H1 (cell line): ENCODE measurements around the gene GPR35. TPM values are rescaled to one million over a fixed set of nuclear protein-coding genes. Genes with fewer than 3 reads are reported as not detected.

ENCODE experiments used
- CTCF ChIA-PET: fragments of 300-600 bp; sonication (Branson Sonifier 250); formaldehyde crosslinking; loops from one replicate; lab custom pipeline; 2021; ENCODE audit not compliant: partially characterized antibody; lab: Charles Lee
- POLR2A ChIA-PET: fragments of 300-600 bp; sonication (Branson Sonifier 250); formaldehyde crosslinking; loops from one replicate; lab custom pipeline; 2021; ENCODE audit warnings: inconsistent platforms; ENCODE audit not compliant: partially characterized antibody; lab: Charles Lee
- DNase-seq, 2 experiments: peaks; one replicate each; pipeline versions ENCODE4 v3.0.0 to v3.0.0-alpha.2; 2010 to 2022; ENCODE audit warnings: low spot score in 2 of 2, low read depth in 1 of 2, mixed read lengths in 1 of 2
- FAIRE-seq: peaks from 2 replicates; lab custom pipeline; 2011; peaks lifted over from hg19 to GRCh38; lab: Jason Lieb, UNC
- H2AFZ ChIP-seq: 2 replicates; pipeline ENCODE4 v1.8.1; 2012; ENCODE audit warnings: low read length, inconsistent platforms
- H2AK5ac ChIP-seq: 2 replicates; pipeline ENCODE4 v1.6.1; 2013; ENCODE audit warnings: low read depth, low read length
- H2BK120ac ChIP-seq: replicated peaks from 2 replicates; pipeline ENCODE3; 2013; ENCODE audit warnings: low read depth, low read length, inconsistent platforms
- H2BK12ac ChIP-seq: 2 replicates; pipeline ENCODE4 v1.6.1; 2013; ENCODE audit warnings: low read depth, low read length
- H2BK15ac ChIP-seq: 2 replicates; pipeline ENCODE4 v1.6.1; 2013; ENCODE audit warnings: low read length
- H2BK20ac ChIP-seq: 2 replicates; pipeline ENCODE4 v1.6.1; 2013; ENCODE audit warnings: low read length
- H2BK5ac ChIP-seq: 2 replicates; pipeline ENCODE4 v1.6.1; 2013; ENCODE audit warnings: low read depth, low read length
- H3K14ac ChIP-seq: 2 replicates; pipeline ENCODE4 v1.6.1; 2013; ENCODE audit warnings: inconsistent platforms; ENCODE audit not compliant: insufficient read length
- H3K18ac ChIP-seq: 2 replicates; pipeline ENCODE4 v1.6.1; 2013; ENCODE audit warnings: low read length; ENCODE audit errors: extremely low read depth
- H3K23ac ChIP-seq: 2 replicates; pipeline ENCODE4 v1.6.1; 2013; ENCODE audit warnings: inconsistent platforms; ENCODE audit not compliant: insufficient read length
- H3K23me2 ChIP-seq: 2 replicates; pipeline ENCODE4 v1.6.1; 2013; ENCODE audit warnings: low read depth, low read length
- H3K27ac ChIP-seq: 2 replicates; pipeline ENCODE4 v1.6.1; 2011; ENCODE audit warnings: low read depth, low read length, inconsistent platforms
- H3K27me3 ChIP-seq, 4 experiments: replicated peaks in 1 of 4; 1 replicate in 1 of 4; 2 replicates in 3 of 4; pipeline versions ENCODE4 v1.6.1 to v1.8.1; 2011 to 2013; ENCODE audit warnings: low read length in 3 of 4, mild to moderate bottlenecking in 3 of 4, inconsistent platforms in 2 of 4, mixed read lengths in 2 of 4, moderate library complexity in 1 of 4; ENCODE audit not compliant: control insufficient read depth in 3 of 4, insufficient read depth in 3 of 4; ENCODE audit errors: extremely low read depth in 1 of 4
- H3K36me3 ChIP-seq, 4 experiments: 2 replicates each; pipeline versions ENCODE4 v1.6.1 to v1.8.1; 2011 to 2013; ENCODE audit warnings: mild to moderate bottlenecking in 4 of 4, low read length in 3 of 4, moderate library complexity in 2 of 4, control low read depth in 1 of 4, inconsistent platforms in 1 of 4; ENCODE audit not compliant: insufficient read depth in 4 of 4, control insufficient read depth in 2 of 4
- H3K4ac ChIP-seq: replicated peaks from 2 replicates; pipeline ENCODE3; 2013; ENCODE audit warnings: low read length, low read depth, mixed read lengths, inconsistent platforms; ENCODE audit not compliant: insufficient read length
- H3K4me1 ChIP-seq, 4 experiments: replicated peaks in 1 of 4; 1 replicate in 1 of 4; 2 replicates in 3 of 4; pipeline versions ENCODE4 v1.6.1 to v1.8.1; 2011 to 2013; ENCODE audit warnings: low read length in 3 of 4, inconsistent platforms in 2 of 4, mixed read lengths in 1 of 4; ENCODE audit not compliant: insufficient read depth in 4 of 4, control insufficient read depth in 3 of 4
- H3K4me2 ChIP-seq, 2 experiments: 2 replicates each; pipeline versions ENCODE4 v1.6.1 to v1.8.1; 2011 to 2013; ENCODE audit warnings: low read depth in 2 of 2, low read length in 2 of 2, control low read depth in 1 of 2, inconsistent platforms in 1 of 2, mild to moderate bottlenecking in 1 of 2; ENCODE audit not compliant: insufficient read depth in 1 of 2
- H3K4me3 ChIP-seq, 4 experiments: fragments of 200-600, 300-600 bp in 1 of 4; sonication (generic), shearing (Covaris generic), sonication (Bioruptor Twin) in 1 of 4; 2 replicates each; pipeline versions ENCODE4 v1.5.1 to v1.8.1; 2011 to 2016; ENCODE audit warnings: low read length in 4 of 4, low read depth in 3 of 4, control low read depth in 2 of 4, inconsistent platforms in 2 of 4, mild to moderate bottlenecking in 2 of 4, mixed read lengths in 1 of 4, moderate library complexity in 1 of 4; ENCODE audit not compliant: insufficient read depth in 2 of 4; ENCODE audit errors: extremely low read depth in 1 of 4
- H3K56ac ChIP-seq: replicated peaks from 2 replicates; pipeline ENCODE3; 2013; ENCODE audit warnings: low read depth, mild to moderate bottlenecking, mixed read lengths, low read length, inconsistent platforms; ENCODE audit not compliant: insufficient read length
- H3K79me1 ChIP-seq: 2 replicates; pipeline ENCODE4 v1.6.1; 2013; ENCODE audit warnings: low read depth, low read length, control low read depth
- H3K79me2 ChIP-seq, 2 experiments: 2 replicates each; pipeline versions ENCODE4 v1.6.1 to v1.8.1; 2012 to 2013; ENCODE audit warnings: low read length in 2 of 2, mild to moderate bottlenecking in 2 of 2, inconsistent platforms in 1 of 2; ENCODE audit not compliant: insufficient read depth in 2 of 2, control insufficient read depth in 1 of 2
- H3K9ac ChIP-seq, 4 experiments: replicated peaks in 1 of 4; 1 replicate in 1 of 4; 2 replicates in 3 of 4; pipeline versions ENCODE4 v1.6.1 to v1.8.1; 2011 to 2013; ENCODE audit warnings: low read depth in 3 of 4, low read length in 3 of 4, control low read depth in 2 of 4, mild to moderate bottlenecking in 2 of 4, moderate library complexity in 2 of 4, inconsistent platforms in 1 of 4; ENCODE audit errors: extremely low read depth in 1 of 4
- H3K9me3 ChIP-seq, 2 experiments: 2 replicates each; pipeline versions ENCODE4 v1.6.1 to v1.8.1; 2012 to 2013; ENCODE audit warnings: mild to moderate bottlenecking in 2 of 2, moderate library complexity in 2 of 2, control low read depth in 1 of 2, inconsistent platforms in 1 of 2, low read depth in 1 of 2, low read length in 1 of 2, mixed read lengths in 1 of 2; ENCODE audit not compliant: insufficient read depth in 2 of 2
- H4K20me1 ChIP-seq, 2 experiments: replicated peaks in 1 of 2; 2 replicates each; pipeline versions ENCODE3 to v1.8.1; 2011 to 2013; ENCODE audit warnings: inconsistent platforms in 2 of 2, low read length in 2 of 2, mild to moderate bottlenecking in 1 of 2; ENCODE audit not compliant: insufficient read depth in 2 of 2, control insufficient read depth in 1 of 2
- H4K5ac ChIP-seq: 2 replicates; pipeline ENCODE4 v1.6.1; 2013; ENCODE audit warnings: low read length, low read depth, mixed read lengths, inconsistent platforms; ENCODE audit not compliant: insufficient read length
- H4K8ac ChIP-seq: 2 replicates; pipeline ENCODE4 v1.8.0; 2013; ENCODE audit warnings: mild to moderate bottlenecking, moderate library complexity, low read length, inconsistent platforms; ENCODE audit not compliant: insufficient read depth; ENCODE audit errors: extremely low read depth
- H4K91ac ChIP-seq: replicated peaks from 2 replicates; pipeline ENCODE3; 2013; ENCODE audit warnings: low read length, mixed read lengths, inconsistent platforms; ENCODE audit not compliant: insufficient read length
- ATF2 ChIP-seq: IDR thresholded peaks from 2 replicates; pipeline ENCODE4 v1.6.1; 2012; ENCODE audit warnings: low read length, inconsistent platforms
- ATF3 ChIP-seq: IDR thresholded peaks from 2 replicates; pipeline ENCODE4 v1.6.1; 2011; ENCODE audit warnings: low read depth, mild to moderate bottlenecking, low read length; ENCODE audit not compliant: insufficient read depth
- CREB1 ChIP-seq: IDR thresholded peaks from 2 replicates; pipeline ENCODE4 v1.6.1; 2012; ENCODE audit warnings: inconsistent platforms
- FOSL1 ChIP-seq: IDR thresholded peaks from 2 replicates; pipeline ENCODE4 v1.6.1; 2011; ENCODE audit warnings: mild to moderate bottlenecking, low read depth, low read length, moderate library complexity; ENCODE audit not compliant: insufficient read depth
- HDAC2 ChIP-seq, 2 experiments: fragments of 300-600 bp in 1 of 2; sonication (generic) in 1 of 2; IDR thresholded peaks; 2 replicates each; pipeline ENCODE4 v1.6.1; 2011 to 2012; ENCODE audit warnings: low read depth in 2 of 2, low read length in 2 of 2, mild to moderate bottlenecking in 2 of 2, moderate library complexity in 2 of 2, borderline replicate concordance in 1 of 2, inconsistent platforms in 1 of 2
- KDM4A ChIP-seq: IDR thresholded peaks from one replicate; pipeline ENCODE4 v1.7.1; 2012; ENCODE audit warnings: low read depth, mild to moderate bottlenecking, moderate library complexity, low read length, inconsistent platforms; ENCODE audit not compliant: severe bottlenecking
- POLR2AphosphoS5 ChIP-seq: IDR thresholded peaks from 2 replicates; pipeline ENCODE4 v1.6.1; 2011; ENCODE audit warnings: low read depth, low read length
- RFX5 ChIP-seq: IDR thresholded peaks from 2 replicates; pipeline ENCODE4 v1.6.1; 2011; ENCODE audit warnings: low read depth, low read length, improper control_type of control experiment, borderline replicate concordance
- RNF2 ChIP-seq: fragments of 200-900, 300-1000 bp; sonication (generic); IDR thresholded peaks from 2 replicates; pipeline ENCODE4 v1.7.1; 2016; ENCODE audit warnings: borderline replicate concordance, low read depth, mild to moderate bottlenecking, antibody characterized with exemption, low read length; ENCODE audit not compliant: poor library complexity, severe bottlenecking; ENCODE audit errors: missing control alignments
- TEAD4 ChIP-seq: IDR thresholded peaks from 2 replicates; pipeline ENCODE4 v1.6.1; 2012; ENCODE audit warnings: low read depth, low read length, inconsistent platforms, mixed read lengths
- YY1 ChIP-seq: IDR thresholded peaks from 2 replicates; pipeline ENCODE4 v1.6.1; 2011; ENCODE audit warnings: low read depth, mild to moderate bottlenecking, low read length
- WGBS, 2 experiments: shearing (Covaris generic) in 1 of 2; methylation state at CpG; one replicate each; pipeline versions ENCODE4 v1.1.6 to v1.1.7; 2013 to 2015; ENCODE audit warnings: low lambda C conversion rate in 2 of 2, mixed read lengths in 2 of 2, inconsistent platforms in 1 of 2, low coverage in 1 of 2, missing lambda C conversion rate in 1 of 2; ENCODE audit not compliant: insufficient replicate concordance in 2 of 2, insufficient coverage in 1 of 2, insufficient read length in 1 of 2; ENCODE audit errors: extremely low coverage in 1 of 2, missing lambda C conversion rate in 1 of 2; 5-methylcytosine and 5-hydroxymethylcytosine counted together
- polyA plus RNA-seq, 7 experiments: library from polyadenylated mRNA; depleted of rRNA in 3 of 7; stranded (reverse) in 5 of 7; unstranded in 2 of 7; fragments of >200 nt in 5 of 7; fragments of 200-250 nt in 2 of 7; gene quantifications; 1 replicate in 5 of 7; 2 replicates in 1 of 7; 4 replicates in 1 of 7; pipeline versions ENCODE4 v1.2.1 to v1.2.3, GENCODE V29; 2011 to 2013; ENCODE audit warnings: missing spikeins in 2 of 7, mixed read lengths in 2 of 7
- total RNA-seq: library from RNA; stranded (reverse); fragmentation: NEBNext Ultra II Directional; extraction: Animal tissue kit (Norgen Biotek cat#: 25700); gene quantifications from 2 replicates; pipeline ENCODE4 v1.2.1, GENCODE V29; 2021

Gene GPR35
- total and polyA plus RNA-seq, 2 of the 8 experiments (the other 6 are each of a cell fraction or from before 2014, with no cell fraction given) = 0.47 TPM; not detected in 1

DNA sequence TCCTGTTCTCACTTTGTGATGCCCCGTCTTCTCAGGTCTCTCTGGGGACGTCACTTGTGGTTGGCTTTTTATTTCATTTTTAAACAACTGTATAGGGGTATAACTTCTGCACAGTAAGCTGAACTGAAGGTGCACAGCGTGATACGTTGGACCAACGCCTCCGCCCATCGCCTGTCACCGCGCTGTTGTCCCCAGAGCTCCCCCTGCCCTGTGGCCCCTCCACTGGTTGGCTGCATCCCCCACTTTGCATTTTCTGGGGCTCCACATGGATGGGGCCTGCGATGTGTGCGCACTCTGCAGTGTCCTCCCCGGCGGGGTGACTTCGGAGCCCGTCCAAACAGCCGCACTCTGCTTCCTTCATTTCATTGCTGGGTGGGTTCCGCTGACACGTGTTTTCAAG, 14.3 kb downstream of the GPR35 start:
- Histone ChIP-seq H3K9ac (no peak overlapping the region), H3K4me1 (no peaks in the 10 kb centered on the region; a peak in 1 of 7 replicates), H3K27ac (no peak overlapping the region), H4K8ac (no peak overlapping the region), H2BK15ac (no peak overlapping the region), H3K79me1 (no peaks in the 10 kb centered on the region), H4K91ac (no peak overlapping the region), H2BK120ac (no peak overlapping the region), H3K56ac (no peak overlapping the region), H3K14ac (no peak overlapping the region), H3K9me3 (peaks cover 12 to 30% of the 10 kb centered on the region in 2 experiments), H3K79me2 (no peaks in the 10 kb centered on the region), H3K36me3 (no peaks in the 10 kb centered on the region), H3K4me2 (no peak overlapping the region), H4K5ac (no peak overlapping the region), H3K23ac (no peak overlapping the region), H2BK5ac (no peak overlapping the region), H4K20me1 (no peaks in the 10 kb centered on the region), H2AK5ac (no peak overlapping the region), H2BK20ac (no peak overlapping the region), H3K23me2 (no peaks in the 10 kb centered on the region), H3K27me3 (no peaks in the 10 kb centered on the region; a peak in 1 of 7 replicates), H2BK12ac (no peak overlapping the region), H3K4me3 (no peak overlapping the region), H2AFZ (no peak overlapping the region), H3K18ac (no peak overlapping the region), H3K4ac (no peak overlapping the region)
- DNase-seq (no peak), FAIRE-seq (no peak)
- WGBS, 2 experiments = 82% methylated on average over 18 of the region's 18 CpGs; no CpG with 5 or more reads in 1 of the 2 experiments
- POLR2A ChIA-PET = no interaction called here
- CTCF ChIA-PET = interaction anchor here (1.2 kb wide), 1 partner anchor 74 kb away, joined by 3 read pairs; no protein-coding TSS in a partner anchor
- TF ChIP-seq ATF3 (no peak), ATF2 (no peak), TEAD4 (no peak), RNF2 (no peak), RFX5 (no peak), FOSL1 (no peak), HDAC2 (IDR thresholded peaks at IDR 0.05; ENCODE audit: borderline replicate concordance in 1 of 2, low read depth in 2 of 2, low read length in 2 of 2) (no peak), KDM4A (no peak), CREB1 (no peak), POLR2AphosphoS5 (no peak), YY1 (no peak)
